DMS53 treated with DMSO at 0.1 percent for 48 hours (cell line): ENCODE data around the gene TOMM7.

Source experiments
- DNase-seq: peaks from one replicate; lab custom pipeline; 2025; ENCODE audit not compliant: unreplicated experiment; lab: John Stamatoyannopoulos, UW

The TOMM7 gene

GRCh38 chr7:22822486-22823141, at the start of gene TOMM7:
Gene TOMM7, minus strand, starts transcription at chr7:22822849. Its CDS starts 70 bp downstream, at chr7:22822779.
- peak; percentile 99 for DNase-seq

DNA sequence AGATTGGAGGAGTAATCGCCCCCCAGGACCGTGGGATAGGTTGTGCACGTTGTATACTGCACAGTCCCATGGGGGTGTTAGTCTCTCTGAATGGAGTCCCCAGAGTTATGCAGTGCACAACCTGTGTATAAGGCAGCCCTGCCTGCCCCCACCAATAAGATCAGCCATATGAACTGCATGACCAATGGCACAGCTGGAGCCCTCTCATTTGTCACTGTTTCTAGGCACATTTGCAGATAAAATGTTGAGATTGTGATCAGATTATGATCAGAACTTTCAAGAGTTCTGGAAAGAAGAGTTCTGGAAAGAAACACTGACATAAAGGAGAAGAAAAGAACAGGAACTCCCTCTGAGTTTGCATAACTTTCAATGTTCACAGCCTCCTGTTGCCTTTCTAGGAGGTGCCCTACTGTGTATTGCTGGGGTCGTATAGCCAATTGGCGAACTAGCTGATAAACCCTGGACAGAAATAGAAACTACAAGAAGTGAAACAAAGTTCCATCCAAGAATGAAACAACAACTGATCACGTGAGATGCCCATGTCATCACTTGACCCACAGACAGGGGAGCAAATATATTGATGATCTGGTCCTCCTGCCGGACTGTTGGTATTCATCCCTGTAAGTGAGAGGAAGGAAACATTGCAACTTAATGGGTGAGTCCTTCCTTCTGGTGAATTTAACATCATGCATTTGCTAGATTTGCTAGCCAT, 49.6 kb upstream of the TOMM7 start:
- no peak for DNase-seq

DNA sequence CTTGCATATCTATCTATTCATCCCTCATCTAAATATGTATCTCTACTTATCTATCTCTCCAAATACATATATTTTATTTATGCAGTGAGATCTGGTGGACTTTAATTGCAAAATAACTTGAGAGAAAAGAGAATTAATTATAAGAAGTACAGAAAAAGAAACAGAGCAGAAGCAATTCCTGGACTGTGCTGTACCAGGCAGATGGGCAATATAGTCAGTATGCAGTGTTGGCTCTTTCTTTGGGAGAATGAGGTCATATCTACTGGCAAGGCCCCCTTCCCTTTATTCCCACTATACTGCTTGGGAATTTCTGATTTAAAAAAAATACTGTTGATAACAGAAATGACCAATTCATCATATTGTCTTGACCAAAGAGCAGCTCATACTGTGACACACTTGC, 49.0 kb upstream of the TOMM7 start:
- no peak for DNase-seq

DNA sequence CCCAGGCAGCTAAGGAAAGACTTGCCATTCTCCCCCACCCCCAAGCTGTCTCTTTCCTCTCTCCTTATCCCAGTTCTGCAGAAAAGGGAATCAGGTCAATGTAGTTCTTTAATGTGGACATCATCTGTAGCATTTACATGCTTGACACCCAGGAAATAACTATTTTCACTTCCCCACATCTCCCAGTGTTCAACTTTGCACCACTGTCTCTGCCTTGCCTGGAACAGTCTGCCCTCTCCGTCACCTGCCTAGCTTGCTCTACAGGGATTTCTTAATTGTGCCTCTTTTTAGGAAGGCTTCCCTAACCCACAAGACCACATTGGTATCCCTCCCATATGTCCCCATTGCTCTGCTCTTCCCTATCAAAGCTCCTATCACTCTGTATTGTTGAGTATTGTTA, 45.9 kb upstream of the TOMM7 start:
- DNase-seq, result no peak

GRCh38 chr7:22867589-22867988, 44.9 kb upstream of the TOMM7 start:
- no peak for DNase-seq

- no peak for DNase-seq
These were observed 44.4 kb upstream of the TOMM7 start for GRCh38 chr7:22867003-22867402.

DNA sequence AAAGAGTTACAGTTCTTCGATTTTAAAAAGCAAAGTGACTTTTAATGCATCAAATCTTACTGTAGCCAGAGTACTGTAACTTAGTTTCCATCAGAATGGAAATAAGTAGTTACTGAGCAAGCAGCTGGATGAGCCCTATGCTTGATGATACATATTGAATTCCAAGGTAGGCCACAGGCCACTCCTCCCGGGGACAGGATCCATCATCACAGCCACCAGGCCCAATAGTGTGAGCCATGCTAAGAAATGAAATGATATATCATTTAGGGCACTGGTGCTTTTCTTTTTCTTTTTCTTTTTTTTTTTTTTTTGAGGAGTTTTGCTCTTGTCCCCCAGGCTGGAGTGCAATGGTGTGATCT, 42.9 kb upstream of the TOMM7 start:
- no peak for DNase-seq

- DNase-seq, result no peak
These were observed 42.4 kb upstream of the TOMM7 start for GRCh38 chr7:22864855-22865601.

- DNase-seq, result no peak
These were observed 41.7 kb upstream of the TOMM7 start for GRCh38 chr7:22864301-22864700.

DNA sequence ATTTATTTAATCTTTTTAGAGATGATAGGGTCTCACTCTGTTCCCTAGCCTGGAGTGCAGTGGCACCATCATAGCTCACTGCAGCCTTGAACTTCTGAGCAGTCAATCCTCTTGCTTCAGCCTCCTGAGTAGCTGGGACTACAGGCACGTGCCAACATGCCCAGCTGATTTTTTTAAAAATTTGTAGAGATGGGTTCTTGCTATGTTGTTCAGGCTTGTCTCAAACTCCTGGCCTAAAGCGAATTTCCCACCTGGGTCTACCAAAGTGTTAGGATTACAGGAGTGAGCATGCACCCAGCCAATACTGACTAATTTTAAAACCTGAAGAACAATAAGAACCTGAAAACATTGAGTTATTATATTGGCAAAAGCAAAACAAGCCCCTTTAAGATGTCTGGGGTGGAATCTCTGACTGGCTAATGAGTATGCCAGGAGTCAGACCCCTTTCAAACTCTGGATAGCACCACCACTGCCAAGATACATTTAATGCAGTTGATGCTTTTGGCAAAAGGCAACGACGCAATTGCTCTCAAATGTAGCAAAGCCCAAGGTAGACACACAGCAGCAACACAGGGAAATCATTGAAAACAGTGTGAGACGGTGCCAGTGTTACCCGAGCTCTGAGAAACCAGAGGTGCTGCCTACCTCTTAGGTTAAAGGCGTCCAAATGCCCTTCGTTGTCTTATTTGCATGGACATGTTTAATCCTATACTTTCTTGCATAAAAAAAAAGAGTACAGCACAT, 40.7 kb upstream of the TOMM7 start:
- no peak for DNase-seq

DNA sequence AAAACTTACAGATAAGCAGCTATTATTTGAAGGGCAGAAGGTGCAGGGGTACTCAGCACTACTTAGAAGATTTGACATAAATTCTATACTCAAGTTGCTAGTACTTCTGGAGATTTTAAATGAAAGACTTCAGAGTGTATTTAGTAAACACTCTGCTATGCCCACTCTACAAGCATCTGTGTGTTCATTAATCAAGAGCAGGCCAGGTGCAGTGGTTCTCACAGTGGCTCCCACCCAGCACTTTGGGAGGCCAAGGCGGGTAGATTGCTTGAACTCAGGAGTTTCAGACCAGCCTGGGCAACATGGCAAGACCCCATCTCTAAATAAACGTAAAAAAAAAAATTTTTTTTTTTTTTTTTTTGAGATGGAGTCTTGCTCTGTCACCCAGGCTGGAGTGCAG, 38.9 kb upstream of the TOMM7 start:
- DNase-seq, result peak; percentile 18

- no peak for DNase-seq
These were observed 38.3 kb upstream of the TOMM7 start for GRCh38 chr7:22860784-22861482.

GRCh38 chr7:22860337-22860736, 37.7 kb upstream of the TOMM7 start:
- DNase-seq, result no peak

- DNase-seq, result no peak
These were observed 37.1 kb upstream of the TOMM7 start for GRCh38 chr7:22859641-22860290.

DNA sequence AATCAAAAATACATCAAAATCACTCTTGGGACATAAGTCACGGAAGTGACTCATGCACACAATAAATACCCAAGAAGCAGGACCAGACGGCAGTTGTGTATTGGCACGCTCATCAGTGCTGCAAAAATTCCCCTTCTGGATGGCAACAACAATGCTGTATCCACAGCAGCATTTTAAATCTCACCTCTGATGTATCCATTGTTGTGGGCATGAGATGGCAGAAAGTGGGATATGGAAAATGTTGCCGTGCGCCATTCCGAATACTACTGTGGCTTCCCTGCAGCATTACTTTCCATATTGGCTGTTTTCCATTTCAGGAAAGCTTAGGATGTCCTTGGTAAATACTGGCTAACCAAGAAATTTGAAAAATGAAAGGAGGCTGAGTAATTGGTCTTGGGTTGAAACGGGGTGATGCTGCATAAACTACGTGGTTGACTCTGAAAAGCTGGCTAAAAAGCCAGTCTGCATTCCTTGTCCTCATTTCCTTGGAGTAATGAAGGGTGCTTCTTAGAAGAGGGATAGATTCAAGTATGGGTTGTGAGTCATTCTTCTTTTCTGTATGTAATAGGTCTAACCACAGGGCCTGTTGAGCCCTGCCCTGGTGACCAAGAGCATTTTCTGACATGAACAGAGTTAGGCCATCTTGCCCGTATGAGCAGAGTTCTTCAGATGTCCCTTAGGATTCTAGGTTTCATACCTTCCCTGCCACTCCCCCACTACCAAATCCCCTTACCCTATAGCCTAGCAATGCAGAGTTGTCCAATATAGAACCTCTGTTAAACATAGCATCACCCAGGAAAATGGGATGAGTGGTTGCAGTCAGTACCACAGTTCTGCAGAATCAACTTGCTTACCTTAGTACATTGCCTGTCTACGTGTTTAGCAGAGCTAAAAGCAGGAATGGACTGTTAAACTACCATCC, 36.3 kb upstream of the TOMM7 start:
- no peak for DNase-seq

DNA sequence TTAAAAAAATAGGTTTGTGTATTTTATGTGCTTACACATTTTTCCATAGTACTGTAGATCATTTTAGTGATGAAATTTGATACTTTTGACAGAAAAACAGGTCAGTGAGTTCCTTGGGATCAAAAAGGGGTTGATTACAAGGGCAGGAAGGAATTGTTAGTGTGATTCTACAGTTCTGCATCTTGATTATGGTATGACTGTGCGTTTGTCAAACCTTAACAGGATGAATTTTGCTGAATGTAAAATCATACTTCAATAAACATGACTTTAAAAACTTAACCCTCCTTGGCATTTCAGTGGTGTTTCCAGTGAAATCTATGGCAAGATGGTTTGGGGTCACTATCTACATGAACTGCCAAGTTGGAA, 35.6 kb upstream of the TOMM7 start:
- DNase-seq, result no peak

GRCh38 chr7:22856416-22856815, 33.8 kb upstream of the TOMM7 start:
- DNase-seq, result no peak

DNA sequence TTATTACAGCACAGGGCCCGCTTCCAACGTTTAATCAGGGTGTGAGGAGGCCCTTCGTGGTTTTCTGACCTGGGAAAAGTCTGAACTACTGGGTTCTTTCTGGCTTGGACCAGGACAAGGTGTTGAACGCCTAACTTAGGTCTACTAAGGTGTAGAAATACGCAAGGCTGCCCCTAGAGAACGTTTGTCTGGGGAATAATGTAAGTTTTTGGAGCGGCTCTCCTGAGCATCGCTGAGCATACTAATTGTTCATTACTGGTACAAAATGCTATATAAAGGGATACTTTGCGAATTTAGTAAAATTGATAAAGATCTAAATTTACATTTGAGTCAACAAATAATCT, 32.4 kb upstream of the TOMM7 start:
- DNase-seq, result no peak
